Measurements from ENCODE around the gene SEZ6. TPM values are rescaled to one million over a fixed set of nuclear protein-coding genes. Genes with fewer than 3 reads are reported as not detected.
A peak's percentile ranks its signal among the peaks of the same experiment; 100 is the strongest.

The SEZ6 gene
- total RNA-seq, 1 donor from 2014 or later: 0.72 TPM

GRCh38 chr17:28973425-28973824 lies 32.4 kb downstream of the SEZ6 start:
- DNase-seq (ENCODE audit: low read depth, low spot score): no peak
- H3K27me3 Mint-ChIP-seq (ENCODE audit: low read depth): peaks cover 9% of the 10 kb centered on the region
- no peaks in the 10 kb centered on the region for H3K9me3 Mint-ChIP-seq
- no peak for TF ChIP-seq CTCF (conservative IDR thresholded peaks at IDR 0.05)
- H3K36me3 Mint-ChIP-seq (ENCODE audit: low read depth): no peaks in the 10 kb centered on the region
- H3K27ac Mint-ChIP-seq (ENCODE audit: unreplicated experiment): no peak overlapping the region
- H3K4me3 Mint-ChIP-seq: no peak overlapping the region
- H3K4me1 Mint-ChIP-seq: peaks cover 30% of the 10 kb centered on the region

GRCh38 chr17:28972437-28972836 lies 33.4 kb downstream of the SEZ6 start:
- no peak for DNase-seq (ENCODE audit: low read depth, low spot score)
- no peaks in the 10 kb centered on the region for H3K9me3 Mint-ChIP-seq
- TF ChIP-seq CTCF (conservative IDR thresholded peaks at IDR 0.05): no peak
- no peaks in the 10 kb centered on the region for H3K36me3 Mint-ChIP-seq (ENCODE audit: low read depth)
- no peak overlapping the region for H3K27ac Mint-ChIP-seq (ENCODE audit: unreplicated experiment)
- no peak overlapping the region for H3K4me3 Mint-ChIP-seq
- H3K27me3 Mint-ChIP-seq (ENCODE audit: low read depth): peaks cover 6% of the 10 kb centered on the region
- peaks cover 40% of the 10 kb centered on the region for H3K4me1 Mint-ChIP-seq

- Mint-ChIP-seq H3K36me3 (ENCODE audit: low read depth) (no peaks in the 10 kb centered on the region), H3K4me1 (peaks cover 45% of the 10 kb centered on the region), H3K4me3 (no peak overlapping the region), H3K27me3 (ENCODE audit: low read depth) (peaks cover 6% of the 10 kb centered on the region), H3K27ac (ENCODE audit: unreplicated experiment) (no peak overlapping the region), H3K9me3 (no peaks in the 10 kb centered on the region)
- no peak for DNase-seq (ENCODE audit: low read depth, low spot score)
- TF ChIP-seq CTCF (conservative IDR thresholded peaks at IDR 0.05): no peak
Observed at GRCh38 chr17:28970879-28971278, 35.0 kb downstream of the SEZ6 start.

GRCh38 chr17:28969706-28970393 lies 36.0 kb downstream of the SEZ6 start:
- H3K4me1 Mint-ChIP-seq: peaks cover 45% of the 10 kb centered on the region
- H3K36me3 Mint-ChIP-seq (ENCODE audit: low read depth): no peaks in the 10 kb centered on the region
- DNase-seq (ENCODE audit: low read depth, low spot score): no peak
- no peak overlapping the region for H3K27ac Mint-ChIP-seq (ENCODE audit: unreplicated experiment)
- H3K4me3 Mint-ChIP-seq: no peak overlapping the region
- peaks cover 10% of the 10 kb centered on the region for H3K27me3 Mint-ChIP-seq (ENCODE audit: low read depth)
- H3K9me3 Mint-ChIP-seq: no peaks in the 10 kb centered on the region
- TF ChIP-seq CTCF (conservative IDR thresholded peaks at IDR 0.05): no peak

- peaks cover 40% of the 10 kb centered on the region for H3K4me1 Mint-ChIP-seq
- peak overlapping the region; percentile 36 for H3K27ac Mint-ChIP-seq (ENCODE audit: unreplicated experiment)
- no peaks in the 10 kb centered on the region for H3K36me3 Mint-ChIP-seq (ENCODE audit: low read depth)
- no peaks in the 10 kb centered on the region for H3K9me3 Mint-ChIP-seq
- TF ChIP-seq CTCF (conservative IDR thresholded peaks at IDR 0.05): no peak
- DNase-seq (ENCODE audit: low read depth, low spot score): no peak
- peak overlapping the region; percentile 39 for H3K4me3 Mint-ChIP-seq
- H3K27me3 Mint-ChIP-seq (ENCODE audit: low read depth): peaks cover 8% of the 10 kb centered on the region
Observed at GRCh38 chr17:28968914-28969295, 36.9 kb downstream of the SEZ6 start.

Data from neural crest cell (in vitro differentiated cells).